Stimulated activated CD4-positive, alpha-beta T cell treated with anti-CD3 and anti-CD28 coated beads, TNF-alpha, amount 100 ng/mL, for 4 hours (primary cell): ENCODE results near the gene TRABD.

Experiments used
- DNase-seq, 3 experiments: peaks; one replicate each; pipeline ENCODE4 v3.0.0-alpha.2; 2020; ENCODE audit warnings: low read depth in 3 of 3

TRABD gene

GRCh38 chr22:50173983-50174355, 11.7 kb upstream of the TRABD start:
- DNase-seq, result no peak

- no peak for DNase-seq
These were observed 11.1 kb upstream of the TRABD start for GRCh38 chr22:50174382-50175190.

GRCh38 chr22:50175191-50175461, 10.6 kb upstream of the TRABD start:
- no peak for DNase-seq

GRCh38 chr22:50175921-50176849, 9.5 kb upstream of the TRABD start:
- no peak for DNase-seq

- DNase-seq, result no peak
These were observed 8.7 kb upstream of the TRABD start for GRCh38 chr22:50176850-50177536.

GRCh38 chr22:50177537-50178470, 7.9 kb upstream of the TRABD start:
- DNase-seq, result no peak

- DNase-seq, result no peak
These were observed 7.2 kb upstream of the TRABD start for GRCh38 chr22:50178471-50178864.

GRCh38 chr22:50178871-50179869, 6.5 kb upstream of the TRABD start:
- DNase-seq, result no peak

GRCh38 chr22:50179937-50180726, 5.6 kb upstream of the TRABD start:
- no peak for DNase-seq

- no peak for DNase-seq
These were observed 4.8 kb upstream of the TRABD start for GRCh38 chr22:50180727-50181521.

- DNase-seq, result no peak
These were observed 3.3 kb upstream of the TRABD start for GRCh38 chr22:50182176-50183081.

GRCh38 chr22:50183141-50183971, 2.4 kb upstream of the TRABD start:
- no peak for DNase-seq

- no peak for DNase-seq
These were observed 1.5 kb upstream of the TRABD start for GRCh38 chr22:50184004-50184901.

GRCh38 chr22:50184902-50185374, 775 bp upstream of the TRABD start:
- no peak for DNase-seq

- DNase-seq, result no peak
These were observed 535 bp downstream of the TRABD start for GRCh38 chr22:50186181-50186714.
